ENCODE measurements around the gene ACYP1.

- no peak for TF ChIP-seq CTCF (IDR thresholded peaks at IDR 0.05)
- no peak for TF ChIP-seq POLR2A (IDR thresholded peaks at IDR 0.05)
Measured at GRCh38 chr14:75025876-75026275, 37.9 kb downstream of the ACYP1 start.

Measured in tibial nerve (tissue), 3 donors.